Ascending aorta (tissue), 2 donors: ENCODE measurements around the gene ARHGAP19. TPM values are rescaled to one million over a fixed set of nuclear protein-coding genes. Genes with fewer than 3 reads are reported as not detected.

Source experiments
- DNase-seq, 2 donors: peaks; one replicate each; pipeline ENCODE4 v3.0.0-alpha.2; 2019; ENCODE audit warnings: low spot score in 2 of 2
- H3K27ac ChIP-seq, 2 donors: fragments of 200-600 bp; sonication (generic); one replicate each; pipeline ENCODE4 v1.5.1; 2016 to 2017; ENCODE audit warnings: mild to moderate bottlenecking in 1 of 2
- H3K27me3 ChIP-seq: fragments of 200-600 bp; sonication (generic); one replicate; pipeline ENCODE4 v1.5.1; 2017
- H3K36me3 ChIP-seq, 2 donors: fragments of 200-600 bp; sonication (generic); one replicate each; pipeline ENCODE4 v1.5.1; 2016
- H3K4me1 ChIP-seq, 2 donors: fragments of 200-600 bp; sonication (generic); one replicate each; pipeline ENCODE4 v1.5.1; 2016 to 2017; ENCODE audit warnings: mild to moderate bottlenecking in 1 of 2
- H3K4me3 ChIP-seq, 2 donors: fragments of 200-600 bp; sonication (generic); one replicate each; pipeline ENCODE4 v1.5.1; 2016 to 2017; ENCODE audit warnings: mild to moderate bottlenecking in 1 of 2
- H3K9me3 ChIP-seq, 2 donors: fragments of 200-600 bp; sonication (generic); one replicate each; pipeline ENCODE4 v1.5.1; 2016
- CTCF ChIP-seq, 3 experiments: fragments of 200-600 bp in 2 of 3; fragments of 450-650 bp in 1 of 3; sonication (generic) in 2 of 3; IDR thresholded peaks; one replicate each; pipeline ENCODE4 v1.5.1; 2016 to 2019; ENCODE audit warnings: antibody characterized with exemption in 3 of 3, mild to moderate bottlenecking in 1 of 3, moderate library complexity in 1 of 3
- intact Hi-C: fragments of 100-400 bp; cut with DNase I; formaldehyde crosslinking; loops from one replicate; pipeline ENCODE4 v1.15.1; 2023
- total RNA-seq: library from RNA; depleted of rRNA; stranded (reverse); fragments of >200 nt; gene quantifications from one replicate; pipeline ENCODE4 v1.1.0, GENCODE V29; 2016

The ARHGAP19 gene
- total RNA-seq, 1 donor from 2014 or later = 4.5 TPM

GRCh38 chr10:97336006-97336405 lies 43.6 kb upstream of the ARHGAP19 start:
- peak overlapping the region; percentile 73 to 98 for H3K4me3 ChIP-seq
- intact Hi-C loops = no loop called here
- no peak for TF ChIP-seq CTCF (IDR thresholded peaks at IDR 0.05)
- no peak for DNase-seq
- H3K36me3 ChIP-seq = peaks cover 0 to 4% of the 10 kb centered on the region in 2 donors
- no peaks in the 10 kb centered on the region for H3K9me3 ChIP-seq
- no peaks in the 10 kb centered on the region for H3K27me3 ChIP-seq
- H3K27ac ChIP-seq = no peak overlapping the region
- peaks cover 6 to 39% of the 10 kb centered on the region in 2 donors for H3K4me1 ChIP-seq

GRCh38 chr10:97335188-97335619 lies 42.8 kb upstream of the ARHGAP19 start:
- H3K27me3 ChIP-seq = no peaks in the 10 kb centered on the region
- H3K9me3 ChIP-seq = no peaks in the 10 kb centered on the region
- H3K27ac ChIP-seq = peak overlapping the region; percentile 87 to 96
- H3K4me3 ChIP-seq = peak overlapping the region; percentile 73 to 98
- no peak for TF ChIP-seq CTCF (IDR thresholded peaks at IDR 0.05)
- peaks cover 6 to 39% of the 10 kb centered on the region in 2 donors for H3K4me1 ChIP-seq
- peaks cover 4% of the 10 kb centered on the region in 2 donors for H3K36me3 ChIP-seq
- intact Hi-C loops = loop anchor here (2.0 kb wide), 1 partner anchor 66 kb away; the partner anchor contains the start of gene RRP12
- DNase-seq = no peak

- intact Hi-C loops = loop anchor here (1.0 to 2.0 kb wide), 3 partner anchors 15 to 66 kb away; partner anchors contain the start of genes ARHGAP19, FRAT1 and RRP12
- Histone ChIP-seq H3K4me1 (peaks cover 6 to 39% of the 10 kb centered on the region in 2 donors), H3K4me3 (peak within 1 kb of the TSS; percentile 73 to 98), H3K27me3 (no peaks in the 10 kb centered on the region), H3K36me3 (peaks cover 4 to 7% of the 10 kb centered on the region in 2 donors), H3K9me3 (no peaks in the 10 kb centered on the region), H3K27ac (peak within 1 kb of the TSS; percentile 87 to 96)
- peak; percentile 61 to 94 for DNase-seq
- no peak for TF ChIP-seq CTCF (IDR thresholded peaks at IDR 0.05)
These were observed 42.1 kb upstream of the ARHGAP19 start, which contains the start of gene FRAT2 for GRCh38 chr10:97334370-97335175. Gene FRAT2 (minus strand): TSS chr10:97334729. CDS start chr10:97334572, 157 bp downstream.

- Histone ChIP-seq H3K27ac (peak overlapping the region; percentile 87 to 96), H3K4me1 (peaks cover 6 to 39% of the 10 kb centered on the region in 2 donors)
- intact Hi-C loops = loop anchor here (1.0 to 2.0 kb wide), 3 partner anchors 14 to 67 kb away; partner anchors contain the start of genes ARHGAP19, FRAT1 and RRP12
These were observed 41.3 kb upstream of the ARHGAP19 start for GRCh38 chr10:97333601-97334369.

More at GRCh38 chr10:97333601-97334369, 41.3 kb upstream of the ARHGAP19 start:
- H3K36me3 ChIP-seq = peaks cover 4 to 13% of the 10 kb centered on the region in 2 donors
- H3K27me3 ChIP-seq = no peaks in the 10 kb centered on the region
- DNase-seq = peak in 1 of 2 donors; percentile 80
- no peaks in the 10 kb centered on the region for H3K9me3 ChIP-seq
- peak overlapping the region; percentile 73 to 98 for H3K4me3 ChIP-seq
- no peak for TF ChIP-seq CTCF (IDR thresholded peaks at IDR 0.05)
